Right ventricle myocardium superior (tissue), 1 donor: ENCODE data around the gene GNB1L. TPM values are rescaled to one million over a fixed set of nuclear protein-coding genes. Genes with fewer than 3 reads are reported as not detected.
"Not testable (repeated sequence)": the region's sequence is repeated elsewhere in the genome, so short reads cannot be mapped to it uniquely, and the experiment has no call there.

ENCODE experiments used
- ATAC-seq: fragments of 200-7000 bp; cut with Tn5 transposase; one replicate; pipeline ENCODE4 v1.9.1; 2020; ENCODE audit warnings: mild to moderate bottlenecking; ENCODE audit not compliant: poor library complexity
- DNase-seq: peaks from one replicate; pipeline ENCODE4 v3.0.0-alpha.2; 2020
- intact Hi-C: fragments of 100-400 bp; cut with DNase I; formaldehyde crosslinking; loops from one replicate; pipeline ENCODE4 v1.11.2; 2022
- total RNA-seq: library from RNA; stranded (reverse); fragmentation: NEBNext Ultra II Directional; extraction: Animal tissue kit (Norgen Biotek cat#: 25700); gene quantifications from one replicate; pipeline ENCODE4 v1.2.1, GENCODE V29; 2021
- donor health status: DM: no; HTN: yes; CAD: no; lungs with severe emphysema.

The GNB1L gene
- total RNA-seq, 1 donor from 2014 or later = 2.5 TPM

DNA sequence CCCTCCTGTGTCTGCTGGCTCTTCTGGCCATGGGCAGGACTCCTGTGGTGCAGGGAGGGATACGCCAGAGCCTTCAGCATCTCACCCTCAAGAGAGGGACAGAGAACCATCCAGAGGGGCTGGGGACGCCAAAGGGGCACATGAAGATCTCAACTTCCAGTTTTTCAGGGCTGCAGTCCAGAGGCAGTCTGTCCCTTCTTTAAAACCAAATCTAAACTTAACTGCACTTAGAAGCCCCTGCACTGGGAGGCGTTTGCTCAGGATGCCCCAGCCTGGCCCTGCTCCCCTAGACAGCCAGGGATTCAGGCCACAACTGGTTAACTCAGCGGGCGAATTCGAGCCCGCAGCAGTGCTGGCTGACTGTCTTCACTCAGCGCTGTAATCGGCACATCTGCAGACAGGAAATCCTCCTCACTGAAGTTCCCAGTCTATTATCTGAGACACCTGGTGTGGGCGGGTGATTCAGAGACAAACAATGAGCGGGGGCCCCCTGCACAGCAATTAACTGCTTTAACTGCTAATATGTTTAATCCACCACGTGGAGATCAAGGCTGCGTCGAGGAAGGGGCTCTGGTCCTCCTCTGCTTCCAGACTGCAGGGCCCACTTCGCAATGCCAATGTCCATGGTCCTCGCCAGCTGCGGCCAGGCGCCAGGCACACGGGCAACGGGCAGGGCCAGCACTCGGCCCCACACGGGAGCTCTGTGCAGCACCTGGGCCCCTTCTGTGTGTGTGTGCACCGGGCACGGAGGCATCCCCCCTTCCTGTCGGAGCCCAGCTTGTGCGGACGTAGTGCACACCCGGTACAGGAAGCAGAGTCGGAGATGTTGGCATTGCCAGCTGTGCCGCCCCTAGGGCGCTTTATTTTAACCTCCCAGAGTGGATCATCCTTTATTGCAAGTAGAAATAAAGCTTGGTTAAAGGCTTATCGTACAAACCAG lies 36.9 kb upstream of the GNB1L start:
- intact Hi-C loops = no loop called here
- DNase-seq = no peak
- no peak for ATAC-seq

DNA sequence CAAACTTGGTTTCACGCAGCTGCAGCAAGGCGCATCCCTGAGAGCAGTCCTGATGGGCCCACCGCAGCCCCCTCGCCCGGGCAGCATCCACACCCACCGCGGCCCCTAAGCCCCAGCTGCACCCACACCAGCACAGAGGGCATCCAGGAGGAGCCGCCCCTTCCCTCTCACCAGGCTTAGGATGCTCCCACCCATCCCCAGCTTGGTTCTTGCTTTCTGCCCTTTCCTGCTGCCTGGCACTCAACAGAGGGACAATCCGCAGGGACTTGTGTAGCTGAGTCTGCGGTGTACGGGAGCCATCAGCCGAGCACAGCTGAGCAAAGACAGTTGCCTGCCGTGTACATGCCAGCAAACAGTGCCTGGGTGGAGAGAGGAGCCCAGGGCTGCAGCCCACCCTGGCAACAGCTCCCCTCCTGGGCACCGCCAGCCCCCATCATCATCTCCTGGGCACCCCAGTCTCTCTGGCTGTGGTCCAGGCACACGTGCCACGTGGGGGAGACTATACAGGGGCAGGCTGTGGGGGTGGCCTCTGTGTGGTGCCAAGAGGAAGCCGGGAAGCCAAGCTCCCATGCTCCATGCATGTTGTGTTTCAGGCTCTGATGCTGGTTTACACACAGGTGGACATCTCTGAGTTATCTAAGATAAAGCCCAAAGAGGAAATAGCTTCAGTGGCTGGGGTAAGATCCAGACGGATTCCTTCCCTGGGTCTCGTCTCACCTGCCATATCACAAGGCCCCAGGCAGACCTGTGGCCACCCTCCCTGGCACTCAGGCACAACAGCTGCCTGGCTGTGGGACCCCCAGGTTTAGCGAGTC lies 36.0 kb upstream of the GNB1L start:
- ATAC-seq = no peak

GRCh38 chr22:19889951-19890350 lies 35.3 kb upstream of the GNB1L start:
- no peak for ATAC-seq
- intact Hi-C loops = no loop called here
- DNase-seq = peak; percentile 37

More for the DNA sequence above, 36.0 kb upstream of the GNB1L start:
- intact Hi-C loops = no loop called here
- no peak for DNase-seq

GRCh38 chr22:19888131-19888746 lies 33.6 kb upstream of the GNB1L start:
- no peak for ATAC-seq
- peak; percentile 29 for DNase-seq
- intact Hi-C loops = no loop called here

DNA sequence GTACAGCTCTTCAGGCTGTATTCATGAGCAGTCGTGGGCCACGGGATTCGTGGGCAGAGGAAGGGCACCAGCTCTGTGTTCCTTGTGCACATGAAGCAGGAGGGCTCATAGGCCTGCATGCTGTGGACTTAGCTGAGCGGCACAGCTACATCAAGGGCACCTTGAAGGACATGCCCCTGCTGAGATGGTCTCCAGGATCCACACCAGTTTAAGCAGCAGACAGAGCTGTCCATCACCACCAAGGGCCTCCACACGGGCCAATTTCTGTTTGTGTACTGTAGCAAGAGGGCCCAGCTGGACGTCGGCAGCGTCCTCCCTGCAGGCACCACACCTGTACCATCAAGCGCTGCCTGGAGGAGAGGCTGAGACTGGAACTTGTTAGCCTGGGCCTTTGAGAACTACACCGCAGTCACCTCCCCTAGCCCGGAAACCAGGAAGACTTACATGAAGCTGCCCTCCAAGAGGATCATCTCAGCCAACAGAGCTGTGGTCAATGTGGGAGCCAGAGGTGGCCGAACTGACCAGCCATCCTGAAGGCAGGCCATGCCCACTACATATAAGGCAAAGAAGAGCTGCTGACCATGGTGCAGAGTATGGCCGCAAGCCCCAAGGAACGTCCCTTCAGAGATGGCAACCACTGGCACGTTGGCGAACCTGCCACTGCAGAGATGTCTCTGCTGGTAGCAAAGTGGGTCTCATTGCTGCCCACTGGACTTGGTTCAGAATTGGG lies 32.7 kb upstream of the GNB1L start:
- no peak for ATAC-seq
- DNase-seq = peak; percentile 38
- intact Hi-C loops = no loop called here

DNA sequence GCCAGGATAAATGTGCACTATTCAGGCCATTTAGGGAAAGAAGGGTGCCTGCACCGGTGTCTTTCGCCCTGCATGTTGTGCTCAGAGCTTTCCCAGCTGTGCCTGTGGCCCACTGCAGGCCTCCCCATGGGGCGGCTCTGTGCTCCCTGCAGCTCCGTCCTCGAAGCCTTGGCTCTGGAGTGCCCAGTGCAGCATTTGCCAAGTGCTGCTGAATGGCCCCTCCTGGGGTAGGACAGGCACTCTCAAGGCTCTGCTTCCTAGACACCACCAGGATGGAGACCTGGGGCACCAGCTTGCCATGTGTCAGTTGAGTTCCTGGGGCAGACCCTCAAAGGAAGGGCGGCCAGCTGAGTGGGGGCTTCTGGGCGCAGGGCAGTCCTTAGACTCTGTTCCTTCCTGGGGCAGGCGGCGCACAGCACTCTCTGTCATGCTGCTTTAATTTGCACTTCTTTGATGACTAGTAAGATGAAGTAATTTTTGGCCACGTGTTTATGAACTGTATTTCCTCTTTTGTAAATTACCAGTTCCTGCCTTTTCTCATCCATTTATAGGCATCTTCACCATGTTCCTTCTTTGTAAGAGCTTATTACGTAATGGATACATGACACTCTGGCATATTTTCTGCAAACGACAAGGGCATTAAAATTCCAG lies 32.1 kb upstream of the GNB1L start:
- DNase-seq (peak; percentile 65), ATAC-seq (peak; percentile 35)
- intact Hi-C loops = no loop called here

- peak; percentile 42 for DNase-seq
- no peak for ATAC-seq
- intact Hi-C loops = no loop called here
Measured at GRCh38 chr22:19885841-19886592, 31.3 kb upstream of the GNB1L start.

GRCh38 chr22:19884954-19885751 lies 30.5 kb upstream of the GNB1L start:
- intact Hi-C loops = no loop called here
- no peak for ATAC-seq
- peak; percentile 33 for DNase-seq

DNA sequence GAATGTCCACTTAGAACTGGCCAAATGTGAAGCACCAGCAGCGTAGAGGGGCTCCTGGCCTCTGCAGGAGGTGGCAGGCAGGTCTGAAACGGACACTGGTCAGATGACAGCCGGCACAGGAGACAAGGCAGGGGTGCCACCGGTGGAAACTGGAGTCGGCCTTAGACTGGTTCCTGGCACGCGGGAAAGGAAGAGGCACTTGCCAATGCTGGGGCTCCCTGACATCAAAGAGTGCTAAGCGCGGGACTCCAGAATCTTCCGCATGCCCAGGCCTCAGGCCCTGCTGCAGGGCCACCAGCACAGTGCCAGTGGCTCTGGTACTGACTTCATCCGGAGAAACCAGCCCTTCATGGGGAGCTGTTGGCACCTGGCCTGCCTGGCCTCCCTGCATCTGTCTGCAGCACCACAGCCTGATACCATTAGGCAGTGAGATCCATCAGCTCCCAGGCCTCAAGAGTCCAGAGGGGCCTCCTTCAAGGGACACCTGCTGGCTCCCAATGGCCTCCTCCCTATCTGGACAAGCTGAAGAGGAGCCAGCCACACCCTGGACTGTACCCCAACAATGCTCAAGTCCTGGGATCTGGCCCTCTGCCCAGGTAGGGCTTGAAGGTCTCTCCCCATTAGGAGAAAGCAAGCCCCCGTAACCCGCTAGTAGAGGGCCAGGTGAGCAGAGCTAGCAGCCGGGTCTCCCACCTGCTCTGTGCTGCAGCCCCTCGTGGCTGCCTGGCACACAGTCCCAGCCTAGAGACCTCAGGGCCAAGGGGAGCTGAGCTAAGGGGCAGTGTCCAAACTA lies 29.7 kb upstream of the GNB1L start:
- intact Hi-C loops = no loop called here
- DNase-seq = peak; percentile 27
- no peak for ATAC-seq

DNA sequence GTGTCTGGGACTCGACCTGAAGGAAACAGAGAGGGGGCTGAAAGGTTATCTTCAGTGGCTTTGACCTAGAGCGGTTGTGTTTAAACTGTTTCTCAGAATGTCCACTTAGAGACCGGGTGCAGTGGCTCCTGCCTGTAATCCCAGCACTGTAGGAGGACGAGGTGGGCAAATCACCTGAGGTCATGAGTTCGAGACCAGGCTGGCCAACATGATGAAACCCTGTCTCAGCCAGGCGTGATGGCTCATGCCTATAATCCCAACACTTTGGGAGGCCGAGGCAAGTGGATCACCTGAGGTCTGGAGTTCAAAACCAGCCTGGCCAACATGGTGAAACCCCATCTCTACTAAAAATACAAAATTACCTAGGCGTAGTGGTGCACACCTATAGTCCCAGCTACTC lies 28.8 kb upstream of the GNB1L start:
- ATAC-seq, intact Hi-C loops: not testable (repeated sequence)
- DNase-seq = peak; percentile 17

DNA sequence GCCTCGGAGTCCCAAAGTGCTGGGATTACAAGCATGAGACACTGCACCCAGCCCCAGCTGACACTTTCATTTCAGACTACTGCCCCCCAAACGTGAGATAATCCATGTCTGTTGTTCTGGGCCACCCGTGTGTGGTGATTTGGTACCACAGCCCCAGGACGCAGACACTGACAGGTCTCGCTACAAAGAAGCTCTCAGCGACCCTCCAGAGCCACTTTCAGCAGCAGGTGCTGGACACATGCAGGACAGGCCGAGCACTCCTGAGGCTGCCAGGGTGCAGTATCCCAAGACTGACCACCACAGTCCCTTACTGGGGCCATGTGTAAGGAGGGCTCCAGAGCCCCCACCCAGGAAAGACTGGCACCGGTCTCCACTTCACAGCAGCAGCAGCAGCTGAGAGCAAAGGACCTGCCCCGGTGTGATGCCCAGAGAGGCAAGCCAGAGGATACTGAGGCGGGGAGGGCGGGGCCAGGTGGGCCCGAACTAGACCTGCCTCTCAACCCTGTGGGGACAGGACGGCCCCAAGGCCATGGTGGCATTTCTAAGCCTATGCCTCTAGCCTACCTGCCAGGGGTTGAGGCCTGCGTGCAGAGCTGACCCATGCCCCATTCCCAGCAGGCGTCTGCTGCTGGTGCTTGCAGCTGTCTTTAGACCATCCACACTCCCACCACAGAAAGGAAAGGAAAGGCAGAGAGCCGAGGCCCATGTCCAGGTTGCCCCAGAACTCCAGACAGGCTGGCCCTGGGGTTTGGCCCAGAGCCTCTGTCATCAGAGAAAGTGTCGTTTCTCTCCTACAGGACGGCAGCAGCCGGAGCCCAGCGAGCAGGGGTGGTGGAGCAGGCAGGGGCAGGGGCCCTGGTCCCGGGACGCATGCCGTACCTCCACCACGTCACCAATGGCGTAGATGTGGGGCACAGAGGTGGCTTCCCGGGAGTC lies 28.0 kb upstream of the GNB1L start:
- intact Hi-C loops = no loop called here
- ATAC-seq (no peak), DNase-seq (peak; percentile 33)

DNA sequence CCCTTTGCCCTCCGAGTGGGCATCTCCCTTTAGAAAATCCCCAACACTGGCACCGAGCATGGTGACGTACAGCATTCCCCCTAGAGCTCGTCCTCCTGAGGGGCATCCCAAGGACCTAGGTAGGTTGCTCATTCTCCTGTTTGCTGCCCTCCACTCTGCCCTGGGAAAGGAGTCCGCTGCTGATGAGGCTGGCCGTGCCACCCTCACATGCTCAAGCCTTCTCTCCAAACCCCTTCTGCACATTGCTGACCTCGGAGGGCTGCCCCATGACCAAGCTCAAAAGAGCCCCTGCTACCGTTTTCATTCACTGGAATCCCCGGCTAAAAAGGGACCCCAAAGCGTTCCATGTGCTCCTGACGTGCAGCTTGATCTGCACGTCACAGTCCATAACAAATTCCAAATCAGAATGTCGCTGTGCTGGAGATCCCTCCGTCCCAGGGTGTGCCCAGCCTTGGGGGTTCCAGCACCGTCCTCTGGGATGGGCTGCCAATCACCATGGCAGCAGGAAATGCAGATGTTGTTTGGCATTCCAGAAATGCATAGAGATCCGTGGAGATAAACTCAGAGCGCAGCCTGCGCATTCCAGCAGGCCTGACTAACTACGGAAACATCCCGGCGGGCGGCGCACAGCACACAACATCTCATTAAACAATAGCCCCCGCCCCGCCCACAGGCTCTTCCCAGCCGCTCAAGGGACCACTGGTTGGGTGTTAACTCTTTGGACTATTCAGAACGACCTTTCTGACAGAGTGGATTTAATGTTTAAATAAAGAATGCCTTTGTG lies 26.3 kb upstream of the GNB1L start:
- DNase-seq (peak; percentile 75), ATAC-seq (peak; percentile 50)
- intact Hi-C loops = no loop called here

DNA sequence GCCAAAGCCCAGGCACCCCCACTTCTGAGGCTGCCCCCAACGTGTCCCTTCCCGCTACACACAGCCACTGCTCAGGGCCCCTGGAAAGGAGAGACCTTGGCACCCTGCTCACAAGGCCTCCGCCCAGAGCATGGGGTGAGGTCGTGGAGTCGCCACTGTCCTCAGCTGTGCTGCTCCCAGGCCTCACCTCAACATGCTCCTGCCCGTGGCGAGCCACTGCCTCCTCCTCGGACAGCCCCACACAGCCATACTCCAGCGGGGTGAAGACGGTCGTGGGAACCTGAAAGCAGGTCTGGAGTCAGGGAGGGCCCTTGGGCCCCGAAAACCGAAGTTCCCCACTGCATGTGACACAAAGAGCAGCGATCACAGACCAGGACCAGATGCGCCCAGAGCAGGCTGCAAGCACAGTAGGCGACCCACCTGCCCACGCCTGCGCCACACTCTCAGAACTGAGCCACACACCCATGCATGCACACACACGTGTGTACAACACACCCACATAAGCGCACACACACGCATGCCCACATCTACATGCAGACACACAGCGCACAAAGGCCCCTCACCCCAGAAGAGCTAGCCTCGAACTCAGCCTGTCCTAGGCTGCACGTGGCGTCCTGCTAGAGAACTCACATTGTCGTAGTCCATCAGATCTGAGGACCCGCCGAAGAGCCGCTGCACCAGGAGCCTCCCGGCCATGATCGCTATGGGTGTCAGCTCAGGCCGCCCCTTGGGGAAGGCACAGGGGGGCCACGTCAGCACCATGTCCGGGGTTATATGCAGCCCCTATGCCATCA lies 25.5 kb upstream of the GNB1L start:
- ATAC-seq (no peak), DNase-seq (peak; percentile 34)
- intact Hi-C loops = no loop called here

DNA sequence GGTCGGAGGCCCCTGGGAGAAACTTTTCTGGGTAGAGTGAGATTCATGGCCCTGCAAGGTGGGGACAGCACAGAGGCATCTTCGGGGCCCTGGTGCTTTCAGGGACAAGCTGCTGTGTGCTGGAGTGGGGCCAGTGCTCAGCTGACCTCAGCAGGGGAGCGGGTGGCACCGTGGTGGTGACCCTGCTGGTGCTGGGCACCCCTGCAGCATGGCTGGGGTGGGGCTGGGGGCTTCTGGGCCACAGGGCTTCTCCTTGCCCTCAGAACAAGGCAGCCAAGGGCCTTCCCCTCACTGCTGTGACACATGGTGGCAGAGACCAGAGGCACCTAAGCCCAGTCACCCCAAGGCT lies 24.9 kb upstream of the GNB1L start:
- intact Hi-C loops = no loop called here
- no peak for DNase-seq
- ATAC-seq = no peak
